HCT116 (cell line): ENCODE results near the gene GLI3.

Experiments
- CEBPB ChIP-seq: IDR thresholded peaks from 2 replicates; pipeline ENCODE4 v1.6.1; 2012; ENCODE audit warnings: low read depth
- EGR1 ChIP-seq: IDR thresholded peaks from 2 replicates; pipeline ENCODE4 v1.6.1; 2012; ENCODE audit warnings: low read depth
- ELF1 ChIP-seq: IDR thresholded peaks from 2 replicates; pipeline ENCODE4 v1.6.1; 2012; ENCODE audit warnings: low read depth, borderline replicate concordance
- EZH2 ChIP-seq: fragments of 200-600 bp; sonication (generic); IDR thresholded peaks from 2 replicates; pipeline ENCODE4 v1.6.1; 2017; ENCODE audit warnings: antibody characterized with exemption, mixed run types
- POLR2A ChIP-seq: IDR thresholded peaks from 2 replicates; pipeline ENCODE4 v1.7.0; 2011; ENCODE audit warnings: borderline replicate concordance; ENCODE audit not compliant: insufficient read depth, insufficient read length; ENCODE audit errors: extremely low read depth
- POLR2AphosphoS5 ChIP-seq: IDR thresholded peaks from 2 replicates; pipeline ENCODE4 v1.6.1; 2011; ENCODE audit warnings: mild to moderate bottlenecking, low read depth, low read length, moderate library complexity
- SIN3A ChIP-seq: IDR thresholded peaks from 2 replicates; pipeline ENCODE4 v1.6.1; 2012; ENCODE audit warnings: low read depth
- ZFX ChIP-seq: fragments of 450-650 bp; IDR thresholded peaks from 2 replicates; pipeline ENCODE4 v1.6.1; 2017
- TF ChIP-seq, protein P1 (sequence below): IDR thresholded peaks from 2 replicates; pipeline ENCODE4 v1.6.1; 2012
- TF ChIP-seq, protein P2 (sequence below), 3 experiments: fragments of 200-600 bp in 1 of 3; sonication (generic) in 1 of 3; IDR thresholded peaks in 2 of 3; conservative IDR thresholded peaks in 1 of 3; 2 replicates each; pipeline ENCODE4 v1.5.1; 2012 to 2017; ENCODE audit warnings: low read depth in 2 of 3, low read length in 2 of 3, antibody characterized with exemption in 1 of 3, borderline replicate concordance in 1 of 3, control low read depth in 1 of 3, mild to moderate bottlenecking in 1 of 3, mixed read lengths in 1 of 3, mixed run types in 1 of 3, moderate library complexity in 1 of 3; ENCODE audit not compliant: insufficient read depth in 1 of 3
- TF ChIP-seq, protein P3 (sequence below): IDR thresholded peaks from 2 replicates; pipeline ENCODE4 v1.6.1; 2012; ENCODE audit warnings: low read depth
- TF ChIP-seq, protein P4 (sequence below): IDR thresholded peaks from 2 replicates; pipeline ENCODE4 v1.6.1; 2012
- TF ChIP-seq, protein P5 (sequence below): IDR thresholded peaks from 2 replicates; pipeline ENCODE4 v1.6.1; 2011; ENCODE audit warnings: mild to moderate bottlenecking, low read length, moderate library complexity; ENCODE audit not compliant: insufficient replicate concordance; ENCODE audit errors: extremely low read depth

DNA sequence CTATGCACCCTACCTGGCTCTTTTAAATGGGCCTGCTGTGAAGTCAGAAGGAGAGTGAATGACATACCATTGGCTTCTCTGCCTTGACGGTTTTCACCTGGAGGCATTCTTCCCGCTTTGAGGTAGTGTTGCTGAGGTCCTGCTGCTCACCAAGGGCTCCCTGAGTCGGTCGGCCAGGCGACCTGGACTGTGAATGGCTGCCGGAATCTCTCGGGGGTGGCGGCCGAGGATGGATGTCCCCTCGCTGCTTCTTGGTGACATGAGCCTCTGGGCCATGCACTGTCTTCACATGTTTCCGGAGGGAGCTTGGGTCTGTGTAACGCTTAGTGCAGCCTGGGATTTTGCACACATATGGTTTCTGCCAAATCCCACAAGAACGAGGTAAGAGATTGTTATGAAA is 264.7 kb downstream of the GLI3 start:
- TF ChIP-seq, protein P1, sequence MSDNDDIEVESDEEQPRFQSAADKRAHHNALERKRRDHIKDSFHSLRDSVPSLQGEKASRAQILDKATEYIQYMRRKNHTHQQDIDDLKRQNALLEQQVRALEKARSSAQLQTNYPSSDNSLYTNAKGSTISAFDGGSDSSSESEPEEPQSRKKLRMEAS, result no peak
- TF ChIP-seq POLR2A (no peak), ZFX (no peak), EZH2 (no peak), CEBPB (no peak), ELF1 (no peak), EGR1 (no peak), POLR2AphosphoS5 (no peak), SIN3A (no peak)
- TF ChIP-seq, protein P2, sequence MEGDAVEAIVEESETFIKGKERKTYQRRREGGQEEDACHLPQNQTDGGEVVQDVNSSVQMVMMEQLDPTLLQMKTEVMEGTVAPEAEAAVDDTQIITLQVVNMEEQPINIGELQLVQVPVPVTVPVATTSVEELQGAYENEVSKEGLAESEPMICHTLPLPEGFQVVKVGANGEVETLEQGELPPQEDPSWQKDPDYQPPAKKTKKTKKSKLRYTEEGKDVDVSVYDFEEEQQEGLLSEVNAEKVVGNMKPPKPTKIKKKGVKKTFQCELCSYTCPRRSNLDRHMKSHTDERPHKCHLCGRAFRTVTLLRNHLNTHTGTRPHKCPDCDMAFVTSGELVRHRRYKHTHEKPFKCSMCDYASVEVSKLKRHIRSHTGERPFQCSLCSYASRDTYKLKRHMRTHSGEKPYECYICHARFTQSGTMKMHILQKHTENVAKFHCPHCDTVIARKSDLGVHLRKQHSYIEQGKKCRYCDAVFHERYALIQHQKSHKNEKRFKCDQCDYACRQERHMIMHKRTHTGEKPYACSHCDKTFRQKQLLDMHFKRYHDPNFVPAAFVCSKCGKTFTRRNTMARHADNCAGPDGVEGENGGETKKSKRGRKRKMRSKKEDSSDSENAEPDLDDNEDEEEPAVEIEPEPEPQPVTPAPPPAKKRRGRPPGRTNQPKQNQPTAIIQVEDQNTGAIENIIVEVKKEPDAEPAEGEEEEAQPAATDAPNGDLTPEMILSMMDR (IDR thresholded peaks at IDR 0.05 in 2 of 3, conservative IDR thresholded peaks at IDR 0.05 in 1 of 3; ENCODE audit: borderline replicate concordance in 1 of 3, insufficient read depth in 1 of 3, low read depth in 2 of 3, low read length in 2 of 3), result no peak
- TF ChIP-seq, protein P3, sequence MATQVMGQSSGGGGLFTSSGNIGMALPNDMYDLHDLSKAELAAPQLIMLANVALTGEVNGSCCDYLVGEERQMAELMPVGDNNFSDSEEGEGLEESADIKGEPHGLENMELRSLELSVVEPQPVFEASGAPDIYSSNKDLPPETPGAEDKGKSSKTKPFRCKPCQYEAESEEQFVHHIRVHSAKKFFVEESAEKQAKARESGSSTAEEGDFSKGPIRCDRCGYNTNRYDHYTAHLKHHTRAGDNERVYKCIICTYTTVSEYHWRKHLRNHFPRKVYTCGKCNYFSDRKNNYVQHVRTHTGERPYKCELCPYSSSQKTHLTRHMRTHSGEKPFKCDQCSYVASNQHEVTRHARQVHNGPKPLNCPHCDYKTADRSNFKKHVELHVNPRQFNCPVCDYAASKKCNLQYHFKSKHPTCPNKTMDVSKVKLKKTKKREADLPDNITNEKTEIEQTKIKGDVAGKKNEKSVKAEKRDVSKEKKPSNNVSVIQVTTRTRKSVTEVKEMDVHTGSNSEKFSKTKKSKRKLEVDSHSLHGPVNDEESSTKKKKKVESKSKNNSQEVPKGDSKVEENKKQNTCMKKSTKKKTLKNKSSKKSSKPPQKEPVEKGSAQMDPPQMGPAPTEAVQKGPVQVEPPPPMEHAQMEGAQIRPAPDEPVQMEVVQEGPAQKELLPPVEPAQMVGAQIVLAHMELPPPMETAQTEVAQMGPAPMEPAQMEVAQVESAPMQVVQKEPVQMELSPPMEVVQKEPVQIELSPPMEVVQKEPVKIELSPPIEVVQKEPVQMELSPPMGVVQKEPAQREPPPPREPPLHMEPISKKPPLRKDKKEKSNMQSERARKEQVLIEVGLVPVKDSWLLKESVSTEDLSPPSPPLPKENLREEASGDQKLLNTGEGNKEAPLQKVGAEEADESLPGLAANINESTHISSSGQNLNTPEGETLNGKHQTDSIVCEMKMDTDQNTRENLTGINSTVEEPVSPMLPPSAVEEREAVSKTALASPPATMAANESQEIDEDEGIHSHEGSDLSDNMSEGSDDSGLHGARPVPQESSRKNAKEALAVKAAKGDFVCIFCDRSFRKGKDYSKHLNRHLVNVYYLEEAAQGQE, result no peak
- TF ChIP-seq, protein P4, sequence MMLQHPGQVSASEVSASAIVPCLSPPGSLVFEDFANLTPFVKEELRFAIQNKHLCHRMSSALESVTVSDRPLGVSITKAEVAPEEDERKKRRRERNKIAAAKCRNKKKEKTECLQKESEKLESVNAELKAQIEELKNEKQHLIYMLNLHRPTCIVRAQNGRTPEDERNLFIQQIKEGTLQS, result no peak
- TF ChIP-seq, protein P5, sequence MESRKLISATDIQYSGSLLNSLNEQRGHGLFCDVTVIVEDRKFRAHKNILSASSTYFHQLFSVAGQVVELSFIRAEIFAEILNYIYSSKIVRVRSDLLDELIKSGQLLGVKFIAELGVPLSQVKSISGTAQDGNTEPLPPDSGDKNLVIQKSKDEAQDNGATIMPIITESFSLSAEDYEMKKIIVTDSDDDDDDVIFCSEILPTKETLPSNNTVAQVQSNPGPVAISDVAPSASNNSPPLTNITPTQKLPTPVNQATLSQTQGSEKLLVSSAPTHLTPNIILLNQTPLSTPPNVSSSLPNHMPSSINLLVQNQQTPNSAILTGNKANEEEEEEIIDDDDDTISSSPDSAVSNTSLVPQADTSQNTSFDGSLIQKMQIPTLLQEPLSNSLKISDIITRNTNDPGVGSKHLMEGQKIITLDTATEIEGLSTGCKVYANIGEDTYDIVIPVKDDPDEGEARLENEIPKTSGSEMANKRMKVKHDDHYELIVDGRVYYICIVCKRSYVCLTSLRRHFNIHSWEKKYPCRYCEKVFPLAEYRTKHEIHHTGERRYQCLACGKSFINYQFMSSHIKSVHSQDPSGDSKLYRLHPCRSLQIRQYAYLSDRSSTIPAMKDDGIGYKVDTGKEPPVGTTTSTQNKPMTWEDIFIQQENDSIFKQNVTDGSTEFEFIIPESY, result no peak
